ENCODE data around the gene BOLA1.

The BOLA1 gene

GRCh38 chr1:149887456-149888246, 11.7 kb upstream of the BOLA1 start:
- peak; percentile 86 for DNase-seq

GRCh38 chr1:149888247-149888998, 10.9 kb upstream of the BOLA1 start:
- DNase-seq: peak; percentile 89

- no peak for DNase-seq
These were observed 10.4 kb upstream of the BOLA1 start for GRCh38 chr1:149888999-149889289.

- DNase-seq: no peak
These were observed 2.8 kb upstream of the BOLA1 start for GRCh38 chr1:149896575-149896974.

GRCh38 chr1:149903836-149904491, 4.6 kb downstream of the BOLA1 start:
- DNase-seq: peak; percentile 21

GRCh38 chr1:149906570-149907075, 7.3 kb downstream of the BOLA1 start:
- peak; percentile 33 for DNase-seq

GRCh38 chr1:149914545-149914944, 15.2 kb downstream of the BOLA1 start:
- DNase-seq: no peak

GRCh38 chr1:149915429-149916192, 16.2 kb downstream of the BOLA1 start:
- no peak for DNase-seq

- DNase-seq: peak; percentile 61
These were observed 17.0 kb downstream of the BOLA1 start for GRCh38 chr1:149916193-149916897.

- peak; percentile 14 for DNase-seq
These were observed 17.5 kb downstream of the BOLA1 start for GRCh38 chr1:149916898-149917252.

GRCh38 chr1:149917571-149918144, 18.3 kb downstream of the BOLA1 start, which contains the start of gene SV2A:
Gene SV2A, minus strand, starts transcription at chr1:149917844. Its CDS starts 4,004 bp downstream, at chr1:149913840.
- DNase-seq: peak; percentile 75

GRCh38 chr1:149923626-149924025, 24.3 kb downstream of the BOLA1 start:
- DNase-seq: no peak

GRCh38 chr1:149925345-149925744, 26.0 kb downstream of the BOLA1 start:
- no peak for DNase-seq

GRCh38 chr1:149925751-149926150, 26.4 kb downstream of the BOLA1 start:
- DNase-seq: no peak

- no peak for DNase-seq
These were observed 26.9 kb downstream of the BOLA1 start for GRCh38 chr1:149926296-149926695.

GRCh38 chr1:149927056-149927562, 27.7 kb downstream of the BOLA1 start:
- DNase-seq: peak; percentile 59

- peak; percentile 99 for DNase-seq
These were observed 28.4 kb downstream of the BOLA1 start, which contains the start of gene SF3B4 for GRCh38 chr1:149927563-149928400. Gene SF3B4, minus strand, starts transcription at chr1:149927803. Its CDS starts 44 bp downstream, at chr1:149927759.

GRCh38 chr1:149928401-149928724, 29.0 kb downstream of the BOLA1 start:
- DNase-seq: no peak

GRCh38 chr1:149929856-149930255, 30.5 kb downstream of the BOLA1 start:
- no peak for DNase-seq

GRCh38 chr1:149931212-149931790, 31.9 kb downstream of the BOLA1 start:
- DNase-seq: peak; percentile 24

Measured in activated effector memory CD4-positive, alpha-beta T cell treated with anti-CD3 and anti-CD28 coated beads, Interleukin-2, amount 50 U/mL, for 16 hours (primary cell).